HG03442 (cell line): ENCODE data around the gene ADCY7.

ENCODE experiments used
- ATAC-seq: cut with Tn5 transposase; IDR thresholded peaks from one replicate; pipeline ENCODE4 v1.9.1; 2021; ENCODE audit warnings: mild to moderate bottlenecking, moderate library complexity; ENCODE audit not compliant: unreplicated experiment

Gene ADCY7

DNA sequence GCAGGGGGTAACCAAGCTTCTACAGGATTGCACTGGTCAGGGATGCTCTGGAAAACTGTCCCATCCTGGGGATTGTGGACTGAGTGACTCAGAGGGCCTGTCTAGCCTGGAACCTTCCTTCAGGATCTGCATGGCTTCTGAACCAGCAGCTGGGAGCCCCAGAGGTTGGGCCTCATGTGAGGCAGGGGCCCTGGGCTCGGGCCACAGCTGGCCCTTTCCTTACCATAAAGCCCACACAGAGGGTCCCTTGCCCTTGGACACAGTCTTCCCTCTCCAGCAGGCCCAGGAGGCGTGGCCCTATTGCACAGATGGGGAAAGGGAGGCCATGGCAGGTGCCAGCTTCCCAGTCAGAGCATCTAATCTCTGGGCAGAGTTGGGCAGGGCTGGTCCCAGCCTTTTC, 30.5 kb downstream of the ADCY7 start:
- ATAC-seq, result no peak

DNA sequence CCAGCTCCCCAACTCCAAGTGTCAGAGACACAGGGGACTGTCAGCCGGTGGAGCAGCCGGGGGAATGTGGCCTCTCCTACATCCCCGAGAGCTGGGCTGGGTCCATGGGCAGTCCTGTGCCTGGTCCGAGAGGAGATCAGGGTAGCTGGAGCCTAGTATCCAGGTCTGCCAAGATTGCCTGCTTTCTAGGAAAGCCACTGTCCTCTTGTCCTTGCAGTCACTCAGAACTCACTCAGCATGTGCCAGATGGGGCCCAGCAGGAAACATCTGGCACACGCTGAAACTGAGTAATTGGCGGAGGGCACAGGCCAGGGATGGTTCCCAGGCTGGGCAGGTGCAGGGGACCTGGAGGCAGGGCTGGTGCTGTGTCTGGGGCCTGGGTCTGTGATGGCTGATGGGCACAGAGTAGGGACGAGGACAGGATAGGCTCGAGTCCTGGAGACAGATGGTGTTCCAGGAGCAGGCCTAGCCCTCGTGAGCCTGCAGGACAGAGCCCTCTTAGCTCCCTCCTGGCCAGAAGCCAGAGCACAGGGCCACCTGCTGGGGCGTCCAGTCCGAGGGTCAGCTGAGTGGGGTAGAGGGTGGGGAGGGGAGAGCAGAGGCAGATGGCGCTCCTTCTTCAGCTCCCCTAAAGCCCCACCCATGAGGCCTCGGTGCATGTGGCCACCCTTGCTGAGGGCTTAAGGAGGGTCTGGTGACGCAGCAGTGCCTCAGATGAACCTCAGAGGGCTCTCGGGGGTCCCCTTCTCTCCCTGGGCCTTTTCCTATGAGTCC, 31.1 kb downstream of the ADCY7 start:
- ATAC-seq, result no peak

- no peak for ATAC-seq
Measured at GRCh38 chr16:50298075-50298460, 31.7 kb downstream of the ADCY7 start.

DNA sequence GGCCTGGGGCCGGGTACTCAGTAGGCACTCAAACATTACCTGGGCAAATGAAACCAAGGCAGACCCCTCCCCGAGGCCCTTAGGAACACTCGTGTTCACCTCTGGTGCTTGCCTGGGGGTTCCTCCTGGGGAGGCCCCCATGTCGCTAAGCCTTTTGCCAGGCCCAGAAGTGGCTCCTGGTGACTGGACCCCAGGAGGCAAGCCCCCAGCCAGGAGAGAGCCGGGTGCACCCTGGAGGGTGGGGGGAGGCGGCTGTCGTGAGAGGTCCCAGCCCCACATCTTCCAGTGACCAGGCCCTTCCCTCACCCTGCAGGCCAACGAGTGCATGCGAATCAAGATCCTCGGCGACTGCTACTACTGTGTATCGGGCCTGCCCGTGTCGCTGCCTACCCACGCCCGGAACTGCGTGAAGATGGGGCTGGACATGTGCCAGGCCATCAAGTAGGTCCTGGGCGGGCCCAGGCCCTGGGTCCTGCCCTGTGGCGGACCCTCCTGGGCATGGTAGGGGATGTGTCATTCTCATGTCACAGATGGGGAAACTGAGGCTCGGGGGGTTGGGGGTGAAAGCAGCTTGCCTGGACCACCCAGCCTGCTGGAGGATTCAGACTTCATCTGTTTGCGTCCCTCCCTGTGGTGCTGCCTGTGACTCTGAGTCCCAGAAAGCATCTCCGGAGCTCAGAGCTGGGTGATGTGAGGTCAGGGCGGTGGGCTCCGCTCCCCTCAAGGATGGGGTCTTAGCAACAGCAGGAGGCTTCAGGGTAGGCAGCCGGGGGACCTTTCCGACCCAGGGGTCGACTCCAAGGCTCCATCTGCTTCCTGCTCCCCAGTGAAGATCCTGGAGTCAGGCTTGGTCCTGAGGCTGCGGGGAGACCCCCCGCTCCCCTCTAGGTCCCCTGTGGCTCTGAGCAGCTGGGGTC, 32.5 kb downstream of the ADCY7 start:
- ATAC-seq, result no peak

GRCh38 chr16:50299508-50300105, 33.3 kb downstream of the ADCY7 start:
- ATAC-seq, result no peak

- no peak for ATAC-seq
Measured at GRCh38 chr16:50300942-50301625, 34.7 kb downstream of the ADCY7 start.

GRCh38 chr16:50301626-50302471, 35.5 kb downstream of the ADCY7 start:
- no peak for ATAC-seq

DNA sequence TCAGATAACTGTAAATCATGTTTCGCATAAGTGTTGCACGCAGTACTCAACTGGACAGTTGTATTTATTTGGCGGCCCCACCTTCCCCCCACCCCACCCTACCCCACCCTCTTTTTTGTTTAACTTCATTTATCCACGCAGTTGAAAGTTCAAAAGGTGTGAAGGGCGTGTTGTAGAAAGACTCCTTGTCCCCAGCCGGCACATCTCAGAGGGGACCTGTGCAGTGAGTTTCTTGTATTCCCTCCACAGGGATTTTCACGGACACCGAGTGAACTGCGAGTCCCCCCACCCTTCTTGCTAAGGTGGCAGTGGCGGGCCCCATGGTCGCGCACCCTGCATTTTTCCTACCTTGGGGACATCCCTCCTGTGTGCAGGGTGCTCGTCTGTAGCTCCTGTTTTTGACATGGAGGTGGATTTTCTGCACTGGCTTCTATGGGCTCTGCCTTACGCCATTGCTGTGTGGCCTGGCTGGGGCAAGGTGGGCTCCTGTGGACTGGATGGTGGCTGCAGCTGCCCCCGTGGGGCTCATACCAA, 36.2 kb downstream of the ADCY7 start:
- no peak for ATAC-seq

- ATAC-seq, result no peak
Measured at GRCh38 chr16:50303041-50303604, 36.8 kb downstream of the ADCY7 start.

DNA sequence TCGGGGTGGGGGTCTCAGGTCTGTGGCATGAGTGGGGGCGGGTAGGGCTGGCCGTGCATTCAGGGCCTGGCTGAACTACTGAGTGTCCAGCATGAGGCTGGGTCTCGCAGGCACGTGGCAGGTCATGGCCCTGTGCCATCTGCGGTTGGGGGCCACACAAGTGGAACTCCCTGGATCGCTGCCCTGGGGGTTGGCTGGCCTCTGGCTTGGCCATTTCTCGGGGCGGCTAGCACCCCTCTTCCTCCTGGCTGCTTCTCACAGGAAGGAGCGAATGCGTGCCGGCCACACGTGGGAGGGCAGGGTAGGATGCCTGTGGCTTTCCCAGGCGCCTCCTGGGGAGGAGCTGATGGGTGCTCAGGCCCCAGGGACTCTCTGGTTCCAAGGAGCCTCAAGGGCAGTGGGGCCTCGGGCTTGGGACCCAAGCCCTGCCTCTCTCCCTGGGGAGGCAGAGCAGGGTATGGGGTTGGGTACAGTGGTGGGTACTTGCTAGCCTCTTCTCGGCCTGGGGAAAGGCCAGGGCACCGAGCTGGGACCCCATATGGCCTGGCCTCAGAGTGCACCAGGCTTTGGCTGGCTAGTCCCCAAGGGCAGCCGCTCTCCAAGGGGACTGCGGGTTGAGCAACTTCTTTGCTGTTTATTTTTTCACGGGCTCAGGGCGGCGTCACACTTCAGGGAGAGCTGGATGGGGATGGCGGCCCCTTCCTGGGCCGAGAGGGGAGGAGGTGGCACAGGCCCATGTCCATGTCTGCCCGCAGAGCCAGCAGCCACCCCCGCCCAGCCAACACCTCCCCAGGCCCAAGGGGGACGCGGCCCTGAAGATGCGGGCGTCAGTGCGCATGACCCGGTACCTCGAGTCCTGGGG, 37.5 kb downstream of the ADCY7 start:
- no peak for ATAC-seq

- ATAC-seq, result no peak
Measured at GRCh38 chr16:50304467-50305440, 38.4 kb downstream of the ADCY7 start.

- no peak for ATAC-seq
Measured at GRCh38 chr16:50305441-50306061, 39.2 kb downstream of the ADCY7 start.

GRCh38 chr16:50306287-50306686, 39.9 kb downstream of the ADCY7 start:
- no peak for ATAC-seq

- no peak for ATAC-seq
Measured at GRCh38 chr16:50308237-50308965, 42.0 kb downstream of the ADCY7 start.

GRCh38 chr16:50309156-50309526, 42.8 kb downstream of the ADCY7 start:
- no peak for ATAC-seq

- no peak for ATAC-seq
Measured at GRCh38 chr16:50309527-50310307, 43.4 kb downstream of the ADCY7 start.
